ENCODE measurements around the gene NTM. TPM values are rescaled to one million over a fixed set of nuclear protein-coding genes. Genes with fewer than 3 reads are reported as not detected.

NTM gene
- total and polyA plus RNA-seq, 12 donors: 0.43 to 3.0 (median 1.3) TPM

- 73 to 75% methylated on average over 2 of the region's 2 CpGs for WGBS, 2 donors
- ATAC-seq (no peak), DNase-seq (no peak)
- Histone ChIP-seq H3K27me3 (peaks cover 0 to 7% (median 0%) of the 10 kb centered on the region in 7 donors), H3K4me1 (no peaks in the 10 kb centered on the region), H3K4me3 (no peak overlapping the region), H3K36me3 (no peaks in the 10 kb centered on the region), H3K27ac (no peak overlapping the region), H3K9me3 (no peaks in the 10 kb centered on the region)
- TF ChIP-seq CTCF (IDR thresholded peaks at IDR 0.05): no peak
- intact Hi-C loops (cut with DNase I): no loop called here
Measured at GRCh38 chr11:131353766-131354165, 16.6 kb upstream of the NTM start.

GRCh38 chr11:131354251-131354701, 16.1 kb upstream of the NTM start:
- Histone ChIP-seq H3K4me1 (no peaks in the 10 kb centered on the region), H3K27me3 (peaks cover 0 to 3% (median 0%) of the 10 kb centered on the region in 7 donors), H3K36me3 (no peaks in the 10 kb centered on the region), H3K4me3 (no peak overlapping the region), H3K27ac (no peak overlapping the region), H3K9me3 (no peaks in the 10 kb centered on the region)
- ATAC-seq (no peak), DNase-seq (no peak)
- no peak for TF ChIP-seq CTCF (IDR thresholded peaks at IDR 0.05)
- 48 to 55% methylated on average over 5 of the region's 5 CpGs for WGBS, 2 donors
- intact Hi-C loops (cut with DNase I): no loop called here

GRCh38 chr11:131356206-131356605, 14.2 kb upstream of the NTM start:
- no peaks in the 10 kb centered on the region for H3K4me1 ChIP-seq
- no peaks in the 10 kb centered on the region for H3K9me3 ChIP-seq
- H3K36me3 ChIP-seq: no peaks in the 10 kb centered on the region
- DNase-seq (no peak), ATAC-seq (no peak)
- no peak overlapping the region for H3K27ac ChIP-seq
- no peak for TF ChIP-seq CTCF (IDR thresholded peaks at IDR 0.05)
- WGBS, 2 donors: 88 to 92% methylated on average over 6 of the region's 6 CpGs
- H3K27me3 ChIP-seq: peaks cover 0 to 2% (median 0%) of the 10 kb centered on the region in 7 donors
- intact Hi-C loops (cut with DNase I): no loop called here
- H3K4me3 ChIP-seq: no peak overlapping the region

GRCh38 chr11:131365329-131365930, 5.0 kb upstream of the NTM start:
- DNase-seq (no peak), ATAC-seq (no peak)
- Histone ChIP-seq H3K36me3 (no peaks in the 10 kb centered on the region), H3K27ac (no peak overlapping the region), H3K4me1 (peaks cover 0 to 5% (median 0%) of the 10 kb centered on the region in 9 donors), H3K27me3 (peaks cover 0 to 17% (median 0%) of the 10 kb centered on the region in 7 donors), H3K4me3 (no peak overlapping the region), H3K9me3 (no peaks in the 10 kb centered on the region)
- 69 to 74% methylated on average over 4 of the region's 4 CpGs for WGBS, 2 donors
- intact Hi-C loops (cut with DNase I): no loop called here
- no peak for TF ChIP-seq CTCF (IDR thresholded peaks at IDR 0.05)
